GM12891 (cell line): ENCODE results near the gene MAVS.

ENCODE experiments used
- POLR2A ChIP-seq: IDR thresholded peaks from 2 replicates; pipeline ENCODE4 v1.6.1; 2011; ENCODE audit warnings: low read depth, low read length, control low read depth
- POU2F2 ChIP-seq: IDR thresholded peaks from 2 replicates; pipeline ENCODE4 v1.6.1; 2011; ENCODE audit warnings: low read depth, mild to moderate bottlenecking, control low read depth, low read length, moderate library complexity
- TAF1 ChIP-seq: IDR thresholded peaks from 2 replicates; pipeline ENCODE4 v1.6.1; 2011; ENCODE audit warnings: low read depth, low read length, control low read depth

DNA sequence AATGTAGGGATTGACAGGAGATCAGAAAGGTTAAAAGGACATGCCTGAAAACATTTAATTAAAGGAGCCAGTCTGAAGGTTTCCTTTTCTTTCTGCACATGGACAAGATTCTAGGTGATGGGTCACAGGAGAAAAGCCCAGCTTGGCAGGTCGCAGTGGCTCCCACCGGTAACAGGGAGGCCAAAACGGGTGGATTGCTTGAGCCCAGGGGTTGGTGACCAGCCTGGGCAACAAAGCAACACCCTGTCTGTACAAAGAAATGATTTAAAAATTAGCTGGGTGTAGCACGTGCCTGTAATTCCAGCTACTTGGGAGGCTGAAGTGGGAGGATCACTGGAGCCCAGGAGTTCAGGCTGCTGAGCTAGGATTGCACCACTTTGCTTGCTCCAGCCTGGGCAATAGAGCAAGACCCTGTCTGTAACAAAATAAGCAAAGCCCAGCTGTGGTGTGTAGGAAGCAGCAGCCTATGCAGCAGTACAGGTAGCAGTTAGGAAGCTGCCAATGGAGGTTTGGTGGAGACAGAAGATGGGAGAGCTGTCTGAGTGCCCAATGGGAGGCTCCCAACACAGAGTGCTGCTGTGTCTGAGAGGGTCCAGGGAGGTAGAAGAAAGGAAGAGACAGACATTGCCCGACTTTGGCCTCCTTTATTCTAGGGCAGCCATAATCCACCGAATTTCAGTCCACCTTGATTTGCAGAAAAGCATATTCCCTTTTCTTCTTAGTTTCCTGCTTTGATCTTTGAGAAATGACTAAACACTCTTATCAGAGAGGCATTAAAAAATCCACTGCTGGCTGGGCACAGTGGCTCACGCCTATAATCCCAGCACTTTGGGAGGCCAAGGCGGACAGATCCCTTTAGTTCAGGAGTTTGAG lies 33.4 kb upstream of the MAVS start:
- no peak for TF ChIP-seq POLR2A
- no peak for TF ChIP-seq POU2F2
- no peak for TF ChIP-seq TAF1
